Activated CD4-positive, alpha-beta T cell treated with anti-CD3 and anti-CD28 coated beads for 1 hour (primary cell): ENCODE data around the gene PARVB.

Experiments
- DNase-seq: peaks from one replicate; pipeline ENCODE4 v3.0.0-alpha.2; 2020

The PARVB gene

DNA sequence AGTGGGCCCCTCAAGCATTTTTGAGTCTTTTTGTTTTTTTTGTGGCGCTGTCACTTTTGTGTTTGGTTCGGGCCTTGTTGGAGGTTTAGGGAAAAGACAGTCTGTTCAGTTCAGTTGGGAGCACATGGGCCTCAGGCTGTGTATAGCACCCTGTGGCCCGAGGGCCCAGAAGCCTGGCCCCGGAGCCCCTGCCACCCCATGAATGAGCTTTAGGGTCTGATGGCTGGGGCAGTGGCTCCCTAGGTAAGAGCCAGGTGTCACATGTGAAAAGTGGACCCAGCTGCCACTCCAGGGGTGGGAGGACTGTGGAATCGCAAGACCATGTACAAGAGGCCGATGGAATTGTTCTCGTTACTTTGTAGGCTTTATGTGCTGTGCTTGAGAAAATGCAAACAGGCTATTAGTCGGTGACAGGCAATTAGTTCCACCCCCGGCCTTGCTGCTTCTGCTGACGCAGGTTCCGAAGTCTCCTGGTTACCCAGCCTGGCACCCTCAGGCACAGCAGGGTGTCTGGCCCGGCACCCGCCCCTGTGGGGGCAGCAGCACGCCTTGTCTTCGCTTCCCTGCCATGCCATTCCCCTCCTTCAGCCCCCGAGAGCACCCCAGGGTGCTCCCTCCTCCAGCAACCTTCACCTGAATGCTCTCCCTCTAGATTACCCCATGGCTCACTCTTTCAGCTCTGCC is 118.5 kb downstream of the PARVB start:
- DNase-seq: no peak

DNA sequence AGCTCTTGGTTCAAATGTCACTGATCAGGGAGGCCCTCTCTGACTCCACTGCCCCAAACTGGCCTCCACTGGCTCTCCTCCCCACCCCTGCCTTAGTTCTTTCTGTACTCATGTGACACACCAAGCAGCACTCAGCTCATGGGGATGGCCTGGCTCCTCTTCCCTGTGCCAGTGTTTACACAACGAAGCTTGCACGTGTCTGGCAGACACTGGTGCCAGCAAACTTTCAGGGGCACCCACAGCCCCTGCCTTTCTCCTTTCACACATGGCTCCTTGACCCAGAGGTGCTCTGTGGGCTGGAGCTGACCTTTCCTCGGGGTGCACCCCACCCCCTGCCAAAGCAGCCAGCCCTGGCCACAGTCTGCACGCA is 119.0 kb downstream of the PARVB start:
- no peak for DNase-seq

GRCh38 chr22:44143579-44143978 is 119.5 kb downstream of the PARVB start:
- DNase-seq: no peak

DNA sequence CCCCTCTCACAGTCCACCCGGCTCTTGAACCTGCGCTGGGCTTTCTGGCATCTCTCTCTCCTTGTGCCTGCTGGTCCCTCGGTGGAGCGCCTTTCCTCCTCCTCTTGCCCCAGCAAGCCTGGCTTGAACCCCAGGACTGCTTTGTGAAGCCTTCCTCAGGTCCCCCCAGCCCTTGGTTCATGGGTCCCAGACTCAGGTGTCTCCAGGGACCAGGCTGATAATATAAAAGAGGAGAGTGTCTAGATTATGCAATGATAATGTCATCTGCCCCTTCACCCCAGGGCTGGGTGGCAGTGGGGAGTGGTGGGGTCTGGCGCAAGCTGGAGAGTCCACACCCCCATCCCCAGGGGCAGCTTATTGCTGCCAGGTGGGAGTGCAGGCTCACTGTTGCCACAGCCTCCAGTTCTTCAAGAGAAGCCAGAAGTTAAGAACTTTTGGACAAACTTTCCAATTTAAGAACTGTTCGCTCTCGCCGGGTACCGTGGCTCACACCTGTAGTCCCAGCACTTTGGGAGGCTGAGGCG is 120.0 kb downstream of the PARVB start:
- DNase-seq: no peak

DNA sequence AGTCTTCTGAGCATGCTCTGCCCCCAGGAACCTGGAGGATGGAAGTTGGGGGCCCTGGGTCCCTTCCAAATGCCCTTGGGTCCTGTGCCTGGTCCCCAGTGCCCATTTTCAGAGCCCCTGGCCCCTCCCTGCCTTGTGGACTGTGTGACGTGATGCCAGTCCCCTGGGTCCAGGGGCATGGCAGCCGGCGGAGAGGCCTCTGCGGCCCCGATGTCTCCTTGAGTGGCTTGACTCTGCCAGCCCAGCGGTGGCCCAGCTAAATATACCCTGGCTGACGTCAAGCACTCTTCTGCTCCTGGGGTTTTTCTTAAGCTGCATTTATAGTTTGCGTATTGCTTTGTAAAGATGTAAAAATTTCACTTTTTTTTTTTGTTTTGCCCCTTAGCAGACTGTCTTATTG is 121.4 kb downstream of the PARVB start:
- no peak for DNase-seq

DNA sequence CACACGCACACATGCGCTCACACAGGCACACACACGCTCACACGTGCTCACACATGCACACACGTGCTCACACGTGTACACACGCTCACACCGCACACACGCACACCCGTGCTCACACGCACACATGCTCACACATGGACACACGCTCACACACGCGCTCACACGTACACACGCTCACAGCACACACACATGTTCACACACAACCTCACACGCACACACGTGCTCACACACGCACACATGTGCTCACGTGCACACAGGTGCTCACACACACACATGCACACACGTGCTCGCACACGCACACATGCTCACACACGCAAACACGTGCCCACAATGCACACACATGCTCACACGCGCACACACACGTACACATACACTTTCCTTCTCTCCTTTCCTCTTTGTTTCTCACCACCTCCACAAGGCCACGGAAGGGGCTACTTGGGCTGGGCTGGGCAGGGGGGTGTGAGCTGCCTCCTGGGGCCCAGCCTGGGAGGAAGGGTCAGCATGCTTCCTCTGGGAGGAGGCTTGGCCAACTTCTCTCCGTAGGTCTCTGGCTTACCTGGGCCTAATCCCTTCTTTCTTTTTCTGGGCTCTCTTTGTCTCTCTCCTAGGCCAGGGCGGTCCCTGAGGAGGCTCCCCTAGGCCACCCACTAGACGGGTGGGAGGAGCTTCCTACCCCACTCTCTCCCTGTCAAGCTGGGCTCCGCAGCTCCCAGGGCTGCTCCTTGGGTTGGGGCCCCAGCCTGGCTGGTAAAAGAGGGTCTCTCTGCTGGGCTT is 122.2 kb downstream of the PARVB start:
- no peak for DNase-seq

- no peak for DNase-seq
These were observed 123.0 kb downstream of the PARVB start for GRCh38 chr22:44147008-44147645.

GRCh38 chr22:44147821-44148574 is 123.9 kb downstream of the PARVB start:
- no peak for DNase-seq

GRCh38 chr22:44151676-44152075 is 127.6 kb downstream of the PARVB start:
- DNase-seq: no peak

GRCh38 chr22:44153710-44154109 is 129.6 kb downstream of the PARVB start:
- no peak for DNase-seq

DNA sequence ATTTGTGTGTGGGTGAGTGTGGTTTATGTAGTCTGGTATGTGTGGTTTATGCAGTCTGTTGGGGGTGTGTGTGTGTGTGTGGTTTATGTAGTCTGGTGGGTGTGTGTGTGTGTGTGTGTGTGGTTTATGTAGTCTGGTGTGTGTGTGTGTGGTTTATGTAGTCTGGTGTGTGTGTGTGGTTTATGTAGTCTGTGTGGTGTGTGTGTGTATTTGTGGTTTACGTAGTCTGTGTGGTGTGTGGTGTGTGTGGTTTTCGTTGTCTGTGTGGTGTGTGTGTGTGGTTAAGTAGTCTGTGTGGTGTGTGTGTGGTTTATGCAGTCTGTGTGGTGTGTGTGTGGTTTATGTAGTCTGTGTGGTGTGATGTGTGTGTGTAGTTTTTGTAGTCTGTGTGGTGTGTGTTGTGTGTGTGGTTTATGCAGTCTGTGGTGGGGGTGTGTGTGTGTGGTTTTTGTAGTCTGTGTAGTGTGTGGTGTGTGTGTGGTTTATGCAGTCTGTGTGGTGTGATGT is 130.4 kb downstream of the PARVB start:
- no peak for DNase-seq

DNA sequence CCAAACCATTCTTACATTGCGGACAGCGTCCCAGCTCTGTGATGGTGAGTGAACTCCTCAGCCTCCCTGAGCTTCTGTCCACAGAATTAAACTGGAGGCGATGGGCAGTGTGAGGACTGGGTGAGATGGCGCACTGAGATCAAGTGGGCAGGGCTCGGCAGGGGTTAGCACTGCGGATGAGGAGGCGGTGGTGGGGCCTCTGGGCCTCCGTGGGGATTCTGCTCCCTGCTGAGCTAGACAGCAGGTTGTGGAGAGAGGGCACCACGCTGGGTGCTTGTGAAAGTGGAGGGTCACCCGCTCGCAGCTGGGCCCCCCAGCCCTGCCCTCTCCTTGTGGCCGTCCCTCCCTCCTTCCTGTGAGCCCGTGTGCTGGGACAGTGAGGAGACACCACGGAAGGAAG is 131.0 kb downstream of the PARVB start:
- no peak for DNase-seq

DNA sequence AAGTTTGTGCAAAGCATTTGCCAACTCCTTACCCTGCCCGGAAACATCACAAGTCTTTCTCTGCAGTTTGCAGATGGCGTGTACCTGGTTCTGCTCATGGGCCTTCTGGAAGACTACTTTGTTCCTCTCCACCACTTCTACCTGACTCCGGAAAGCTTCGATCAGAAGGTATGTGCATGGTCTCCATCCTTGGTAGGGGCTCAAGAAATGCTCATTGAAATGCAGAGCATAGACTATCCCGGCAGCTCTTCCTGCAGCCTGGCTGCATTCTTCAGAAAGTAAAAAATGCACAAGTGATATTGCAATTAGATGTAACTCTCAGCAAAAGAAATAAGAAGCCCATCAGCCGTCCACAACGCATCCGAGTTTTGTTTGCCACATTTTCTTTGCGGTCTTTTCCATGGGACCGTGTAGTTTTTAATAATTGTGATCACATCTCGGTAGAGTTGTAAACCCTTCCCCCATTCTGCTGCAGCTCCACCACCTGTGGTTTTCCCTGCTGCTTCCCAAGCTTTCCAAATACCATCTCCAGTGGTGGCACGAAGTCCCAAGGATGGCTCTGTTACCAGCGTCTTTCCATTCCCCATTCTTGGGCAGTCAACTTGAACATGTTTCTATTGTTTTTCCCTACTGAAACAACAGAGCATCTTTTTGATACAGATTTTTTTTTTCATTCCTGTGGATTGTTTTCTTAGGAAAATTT is 134.0 kb downstream of the PARVB start:
- DNase-seq: no peak

GRCh38 chr22:44158816-44159215 is 134.7 kb downstream of the PARVB start:
- no peak for DNase-seq

DNA sequence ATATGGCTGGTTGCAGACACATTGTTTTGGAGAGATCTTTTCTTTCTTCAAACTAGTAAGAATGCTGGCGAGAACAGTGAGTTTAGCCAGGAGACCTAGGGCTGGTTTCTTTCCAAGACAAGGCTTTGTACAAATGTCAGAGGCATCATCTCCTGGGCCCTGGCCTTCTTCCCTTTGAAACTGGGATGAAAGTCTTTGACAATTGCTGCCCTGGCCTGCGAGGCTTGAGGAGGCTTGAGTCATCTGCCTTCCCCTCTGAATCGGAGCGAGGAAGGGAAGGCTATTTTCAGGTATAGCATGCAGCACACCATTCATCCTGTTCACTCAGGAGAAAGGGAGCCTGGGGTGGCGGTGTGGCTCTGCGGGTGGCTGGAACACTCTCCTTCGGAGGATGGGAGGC is 135.1 kb downstream of the PARVB start:
- no peak for DNase-seq

DNA sequence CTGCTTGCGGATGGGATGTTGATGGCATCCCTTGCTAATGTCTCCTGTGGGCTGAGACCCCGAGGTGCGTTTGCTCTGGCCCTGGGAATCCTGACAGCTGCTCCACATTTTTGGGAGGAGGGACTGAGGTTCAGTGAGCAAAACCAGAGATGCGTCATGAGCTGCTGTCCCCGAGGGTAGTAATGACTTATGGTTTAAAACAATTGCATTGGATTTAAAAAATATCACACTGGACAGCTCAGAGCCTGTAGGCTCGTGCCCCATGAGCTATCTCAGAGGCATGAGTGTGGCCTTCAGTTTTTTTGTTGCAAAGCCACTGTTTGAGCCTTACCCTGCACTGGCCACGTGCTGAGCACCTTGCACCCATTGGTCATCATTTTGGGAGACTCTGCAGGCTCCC is 135.7 kb downstream of the PARVB start:
- DNase-seq: no peak

GRCh38 chr22:44160421-44160820 is 136.3 kb downstream of the PARVB start:
- no peak for DNase-seq

- DNase-seq: no peak
These were observed 137.6 kb downstream of the PARVB start for GRCh38 chr22:44161673-44162072.

GRCh38 chr22:44162960-44163359 is 138.9 kb downstream of the PARVB start:
- DNase-seq: no peak

DNA sequence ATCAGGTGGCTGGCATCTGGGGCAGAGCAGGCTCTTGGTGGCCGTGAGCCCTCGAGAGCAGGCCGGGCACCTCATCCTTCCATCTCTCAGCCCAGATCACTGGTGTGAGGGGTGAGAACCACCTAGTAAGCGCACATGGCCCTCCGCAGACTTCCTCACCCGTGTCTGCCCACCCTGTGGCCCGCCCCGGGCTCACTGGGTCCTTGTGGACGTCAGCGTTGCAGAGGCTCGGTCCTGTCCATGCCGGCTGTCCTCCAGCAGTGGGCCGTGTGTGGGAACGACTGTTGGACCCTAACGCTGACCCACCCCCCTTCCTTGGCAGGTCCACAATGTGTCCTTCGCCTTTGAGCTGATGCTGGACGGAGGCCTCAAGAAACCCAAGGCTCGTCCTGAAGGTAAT is 139.4 kb downstream of the PARVB start:
- DNase-seq: no peak

DNA sequence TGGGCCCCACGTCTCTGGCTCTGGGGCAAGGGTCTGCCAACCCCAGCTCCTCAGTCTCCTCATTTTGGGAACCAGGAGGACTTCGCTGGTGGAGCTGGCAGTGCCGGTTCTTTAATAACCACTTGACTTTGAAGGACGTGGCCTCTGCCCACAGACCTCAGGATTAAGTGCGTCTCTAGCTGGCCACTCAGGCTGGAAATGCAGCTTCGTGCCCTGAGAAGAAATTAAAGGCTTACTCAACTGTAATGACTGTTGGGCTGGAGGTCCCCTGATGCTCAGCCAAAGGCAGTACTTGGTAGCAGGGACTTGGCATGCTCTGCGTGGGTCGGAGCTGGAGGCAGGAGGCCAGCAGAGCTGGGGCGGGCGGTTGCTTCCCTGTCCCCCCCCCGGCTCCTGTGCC is 139.9 kb downstream of the PARVB start:
- no peak for DNase-seq

- DNase-seq: no peak
These were observed 141.3 kb downstream of the PARVB start for GRCh38 chr22:44165286-44165874.
